HG03469 (cell line): Measurements from ENCODE around the gene TMEM72.
"Not testable (repeated sequence)": the region's sequence is repeated elsewhere in the genome, so short reads cannot be mapped to it uniquely, and the experiment has no call there.

Experiments
- ATAC-seq: cut with Tn5 transposase; IDR thresholded peaks from one replicate; pipeline ENCODE4 v1.9.1; 2021; ENCODE audit warnings: mild to moderate bottlenecking, moderate library complexity, moderate number of reproducible peaks; ENCODE audit not compliant: unreplicated experiment

TMEM72 gene

DNA sequence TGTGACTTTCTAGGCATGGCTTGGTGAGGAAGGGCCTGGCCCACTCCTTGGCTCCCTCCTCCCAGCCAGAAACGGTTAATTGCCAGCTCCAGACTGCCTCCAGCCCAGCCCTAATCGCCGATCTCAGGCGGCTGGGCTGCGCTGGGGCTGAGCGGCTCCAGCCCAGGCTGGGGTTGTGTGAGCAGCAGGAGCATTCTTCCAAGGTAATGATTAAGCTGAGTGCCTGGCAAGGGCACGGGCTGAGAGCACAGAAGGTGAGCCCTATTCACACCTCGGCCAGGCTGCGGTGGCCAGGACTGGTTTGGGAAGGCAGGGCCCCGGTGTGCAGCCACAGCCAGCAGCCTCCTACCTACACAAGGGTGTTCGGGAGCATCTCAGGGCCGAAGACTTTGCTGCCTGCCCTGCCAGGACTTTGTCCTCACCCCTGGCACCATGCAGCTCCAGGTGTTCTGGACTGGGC, at the start of gene TMEM72:
TMEM72 (plus strand) TSS at position 257 of the 460 bp plus-strand sequence; CDS start at position 433, 176 bp downstream.
- no peak for ATAC-seq

DNA sequence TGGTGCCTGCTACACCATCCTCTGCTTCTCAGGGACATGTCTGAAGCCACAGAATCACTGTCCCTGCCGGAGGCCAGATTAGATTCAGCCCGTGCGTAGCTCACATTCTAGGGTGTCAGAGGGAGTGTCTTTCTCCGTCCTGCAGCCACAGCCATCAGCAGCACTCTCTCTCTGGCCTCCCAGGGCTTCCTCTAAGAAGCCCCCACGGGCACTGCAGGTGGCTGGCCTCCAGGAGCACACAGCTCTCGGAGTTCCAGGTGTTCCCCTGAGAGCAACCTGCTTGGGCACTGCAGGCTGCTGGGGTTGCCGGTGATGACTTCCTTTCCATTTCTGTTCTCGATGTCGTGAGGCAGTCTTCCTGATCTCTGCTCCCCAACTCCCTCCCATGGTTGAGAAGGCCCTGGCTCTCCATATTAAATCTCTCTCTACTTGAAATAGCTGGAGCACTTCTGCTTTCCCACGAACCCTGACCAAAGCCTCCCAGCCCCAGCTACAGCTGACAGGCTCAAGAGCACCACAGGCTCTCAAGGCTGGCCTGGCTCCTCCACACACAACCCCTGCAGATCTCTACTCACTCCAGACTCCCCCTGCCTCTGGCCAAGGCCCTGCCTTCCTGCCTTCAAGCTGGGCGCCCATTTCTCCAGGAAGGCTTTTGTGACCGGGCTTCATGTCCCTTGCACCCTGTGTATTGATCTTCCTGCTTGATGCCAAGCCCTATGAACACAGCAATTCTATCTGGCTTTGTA, 49.0 kb upstream of the TMEM72 start:
- no peak for ATAC-seq

DNA sequence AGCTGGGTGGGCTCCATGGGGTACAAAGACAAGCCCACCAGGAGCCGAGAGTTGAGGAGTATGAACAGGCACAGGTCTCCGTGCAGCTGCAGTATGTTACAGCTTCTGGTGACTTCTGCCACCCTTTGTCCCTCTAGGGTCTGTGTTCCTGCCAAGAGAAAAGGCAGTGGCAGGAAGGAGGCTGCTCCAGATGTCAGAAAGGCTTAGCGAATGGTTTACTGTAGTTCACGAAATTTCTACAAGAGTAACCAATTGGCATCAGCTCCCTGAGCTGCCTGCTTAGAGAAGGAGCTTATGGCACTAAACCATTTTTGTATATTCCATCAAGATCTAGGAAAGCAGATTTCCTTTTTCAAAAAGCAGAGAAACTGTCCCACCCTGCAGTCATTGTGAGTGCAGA, 48.2 kb upstream of the TMEM72 start:
- no peak for ATAC-seq

DNA sequence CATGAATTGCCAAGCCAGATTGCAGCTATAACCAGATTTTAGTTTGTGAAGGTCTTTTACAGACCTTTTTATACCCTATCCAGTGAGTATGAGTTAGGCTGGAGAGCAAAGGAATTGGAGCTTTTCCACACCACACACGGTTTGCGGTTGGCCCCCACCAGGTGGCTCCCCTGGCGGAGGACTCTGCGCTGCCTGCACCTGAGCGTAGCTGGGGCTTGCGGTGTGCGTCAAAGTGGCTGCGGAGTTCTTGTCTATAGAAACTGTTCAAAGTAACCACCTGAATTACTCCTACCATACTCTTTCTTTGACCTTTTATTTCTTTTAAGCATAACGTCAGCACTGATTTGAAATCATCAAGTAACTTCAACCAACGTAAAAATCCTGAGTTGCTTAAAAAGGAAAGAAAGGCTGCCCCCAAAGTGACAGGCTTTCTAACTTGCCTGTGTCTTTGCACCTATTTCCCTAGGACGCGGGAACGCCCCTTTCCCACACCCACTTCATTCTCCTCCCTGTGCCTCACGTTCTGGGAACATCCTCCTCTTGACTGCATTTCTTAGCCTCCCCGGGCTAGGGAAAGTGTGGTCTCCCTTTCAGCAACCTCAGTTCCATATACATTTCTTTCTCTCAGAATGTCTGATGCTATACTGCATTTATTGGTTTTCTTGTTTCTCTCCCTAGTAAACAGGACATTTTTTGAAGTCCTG, 47.6 kb upstream of the TMEM72 start:
- no peak for ATAC-seq

DNA sequence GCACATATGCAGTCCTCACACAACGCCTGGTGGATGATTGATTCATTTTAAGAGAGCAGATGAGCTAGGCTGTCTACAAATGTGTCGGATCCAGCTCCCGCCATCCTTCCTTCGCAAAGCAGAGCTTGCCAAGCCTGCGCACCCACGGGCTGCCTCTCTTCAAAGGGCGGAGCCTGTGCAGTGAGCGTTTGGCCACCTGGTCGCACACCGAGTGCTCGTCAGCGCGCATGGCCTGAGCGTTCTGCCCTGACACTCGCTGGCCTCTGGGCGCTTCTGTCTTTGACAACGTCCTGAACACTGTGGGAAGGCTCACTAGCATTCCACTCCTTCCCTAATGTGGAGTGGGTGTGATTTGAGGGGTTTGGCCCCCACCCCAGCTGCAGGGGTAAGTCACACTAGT, 47.1 kb upstream of the TMEM72 start:
- no peak for ATAC-seq

DNA sequence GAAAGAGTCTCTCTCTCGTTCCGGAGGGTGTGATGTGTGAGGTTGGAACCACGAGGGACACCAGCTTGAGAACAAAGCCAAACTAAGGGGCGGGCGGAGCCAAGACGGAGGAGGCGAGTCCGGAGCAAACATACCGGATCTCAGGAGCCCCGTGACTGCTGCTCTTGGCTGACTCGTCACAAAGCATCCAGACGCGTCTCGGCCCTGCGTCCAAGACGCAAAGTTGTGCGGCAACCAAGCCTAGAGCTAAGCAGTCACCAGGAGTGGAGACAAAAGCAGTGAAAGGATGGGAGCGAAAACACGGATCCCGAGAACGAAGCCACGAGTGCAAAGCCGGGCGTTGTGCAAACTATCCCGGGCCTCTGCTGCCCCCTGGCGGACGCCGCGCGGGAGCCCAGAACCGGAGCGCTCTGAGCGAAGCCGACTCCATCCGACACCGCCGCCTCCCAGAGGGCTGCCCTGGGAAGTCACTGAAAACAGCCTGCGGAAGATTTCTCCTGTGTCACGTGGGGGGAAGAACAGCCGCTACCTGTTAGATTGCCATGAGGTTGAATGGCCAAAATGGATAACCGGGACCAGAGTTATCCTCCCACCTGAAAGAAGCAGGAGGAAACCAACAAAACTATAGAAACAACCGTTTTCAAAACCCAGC, 46.4 kb upstream of the TMEM72 start:
- ATAC-seq = peak; percentile 62

DNA sequence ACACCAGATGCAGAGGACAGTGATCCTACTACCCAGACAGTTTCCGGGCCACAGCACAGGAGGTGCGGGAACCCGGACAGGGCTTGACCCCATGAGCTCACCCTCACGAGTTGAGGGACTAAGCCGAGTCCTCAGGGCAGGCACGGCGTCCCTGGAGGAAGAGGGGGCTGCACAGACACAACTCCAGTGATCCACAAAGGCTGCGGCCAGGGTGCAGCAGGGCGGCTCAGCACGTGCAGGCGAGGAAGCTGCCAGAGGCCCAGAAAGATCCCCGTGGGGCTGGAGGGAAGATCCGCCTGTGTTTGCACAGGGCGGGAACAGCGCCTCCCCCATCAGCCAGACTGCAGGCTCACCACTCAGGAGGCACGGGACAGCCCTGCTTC, 45.9 kb upstream of the TMEM72 start:
- no peak for ATAC-seq

DNA sequence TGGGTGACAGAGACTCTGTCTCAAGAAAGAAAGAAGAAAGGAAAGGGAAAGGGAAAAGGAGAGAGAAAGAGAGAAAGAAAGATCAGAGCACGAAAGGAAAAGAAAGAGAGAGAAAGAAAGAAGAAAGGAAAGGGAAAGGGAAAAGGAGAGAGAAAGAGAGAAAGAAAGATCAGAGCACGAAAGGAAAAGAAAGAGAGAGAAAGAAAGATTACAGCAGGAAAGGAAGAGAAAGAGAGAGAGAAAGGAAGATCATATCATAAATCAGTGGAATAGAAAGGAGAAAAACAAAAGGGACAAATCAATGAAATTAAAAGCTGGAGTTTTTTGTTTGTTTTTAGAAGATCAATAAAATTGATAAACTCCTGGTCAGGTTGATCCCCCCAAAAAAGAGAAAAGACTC, 44.8 kb upstream of the TMEM72 start:
- not testable (repeated sequence) for ATAC-seq

DNA sequence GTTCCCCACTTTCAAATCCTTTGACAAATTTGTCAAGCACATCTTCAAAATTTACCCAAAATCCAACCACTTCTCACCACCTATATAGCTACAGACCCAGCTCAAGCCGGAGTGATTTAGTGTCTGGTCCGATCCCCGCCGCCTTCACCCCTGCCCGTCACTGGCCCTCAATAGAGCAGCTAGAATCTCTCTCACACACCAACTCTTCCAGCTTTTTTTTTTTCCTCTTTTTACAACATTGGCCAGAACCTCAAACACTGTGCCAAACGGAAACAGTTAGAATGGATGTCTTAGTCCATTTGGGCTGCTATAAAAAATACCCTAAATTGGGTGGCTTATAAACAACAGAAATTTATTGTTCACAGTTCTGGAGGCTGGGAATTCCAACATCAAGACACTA, 41.1 kb upstream of the TMEM72 start:
- ATAC-seq = no peak

DNA sequence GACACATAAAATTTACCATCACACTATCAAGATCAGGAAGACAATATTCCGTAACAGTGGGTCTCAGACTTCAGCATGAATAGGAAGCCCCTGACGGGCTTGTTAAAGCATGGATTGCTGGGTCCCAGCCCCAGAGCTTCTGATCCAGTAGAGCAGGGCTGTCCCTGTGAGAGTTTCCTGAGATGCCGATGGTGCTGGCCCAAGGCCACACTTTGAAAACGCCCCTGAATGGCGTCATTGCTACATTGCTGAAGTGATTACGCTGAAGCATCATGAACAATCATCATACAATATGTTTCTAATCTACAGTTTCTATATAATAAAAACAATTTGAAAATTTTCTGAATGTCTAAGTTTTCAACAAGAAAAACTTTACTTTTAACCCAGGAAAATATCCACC, 38.0 kb upstream of the TMEM72 start:
- ATAC-seq = no peak

DNA sequence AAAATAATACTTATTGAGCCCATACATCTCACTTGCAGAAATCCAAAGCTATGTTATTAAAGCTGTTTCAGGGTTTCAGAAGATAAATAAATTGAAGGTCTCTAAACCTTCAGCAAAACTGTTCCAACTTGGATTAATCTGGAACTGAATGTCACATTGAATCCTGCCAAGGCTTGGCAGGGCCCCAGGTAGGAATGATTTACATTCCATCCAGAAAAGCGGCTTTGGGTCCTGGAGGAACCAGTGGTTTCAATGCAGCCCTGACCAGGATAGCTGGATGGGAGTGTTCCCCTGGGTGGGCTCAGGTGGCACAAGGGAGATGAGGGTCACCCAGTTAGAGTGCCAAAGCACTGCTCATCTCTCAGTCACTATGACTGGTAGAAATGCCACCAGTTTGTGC, 37.0 kb upstream of the TMEM72 start:
- ATAC-seq = no peak

DNA sequence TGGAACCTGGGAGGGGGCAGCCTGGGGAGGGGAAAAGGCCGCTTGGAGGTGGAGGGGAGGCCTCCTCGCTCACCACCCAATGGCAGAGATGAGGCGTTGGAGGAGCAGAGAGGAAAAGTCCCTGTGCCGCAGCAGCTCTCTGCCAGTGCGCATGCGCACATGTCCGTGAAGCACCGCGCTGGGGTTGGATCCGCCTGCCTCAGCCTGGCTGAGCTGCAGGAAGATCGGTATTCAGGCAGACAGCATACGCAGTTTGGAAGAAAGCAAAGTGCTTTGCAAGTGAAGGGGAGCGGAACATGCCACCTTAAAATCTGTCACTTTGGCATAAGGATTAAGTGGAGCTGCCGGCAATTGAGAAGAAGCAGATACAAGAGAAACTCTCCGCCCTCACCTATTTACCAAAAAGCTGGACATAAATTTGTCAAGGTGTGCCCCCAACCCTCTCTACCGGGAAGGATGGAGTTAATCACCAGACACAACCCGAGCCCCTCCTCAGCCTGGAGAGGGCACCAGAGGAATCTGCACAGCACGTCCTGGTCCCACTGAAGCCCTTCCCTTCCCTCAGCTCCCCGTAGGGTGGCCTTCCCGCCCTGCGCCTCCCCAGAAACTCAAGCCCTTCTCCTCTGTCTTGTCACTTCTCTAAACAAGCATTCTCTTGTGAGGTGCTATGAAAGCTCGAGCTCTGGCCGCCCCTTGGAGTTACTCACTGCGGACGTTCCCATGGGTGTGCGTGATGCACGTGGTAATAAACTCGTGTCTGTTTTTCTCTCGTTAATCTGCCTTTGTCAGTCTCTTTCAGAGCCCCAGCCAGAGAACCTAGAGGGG, 32.2 kb upstream of the TMEM72 start:
- peak; percentile 54 for ATAC-seq

DNA sequence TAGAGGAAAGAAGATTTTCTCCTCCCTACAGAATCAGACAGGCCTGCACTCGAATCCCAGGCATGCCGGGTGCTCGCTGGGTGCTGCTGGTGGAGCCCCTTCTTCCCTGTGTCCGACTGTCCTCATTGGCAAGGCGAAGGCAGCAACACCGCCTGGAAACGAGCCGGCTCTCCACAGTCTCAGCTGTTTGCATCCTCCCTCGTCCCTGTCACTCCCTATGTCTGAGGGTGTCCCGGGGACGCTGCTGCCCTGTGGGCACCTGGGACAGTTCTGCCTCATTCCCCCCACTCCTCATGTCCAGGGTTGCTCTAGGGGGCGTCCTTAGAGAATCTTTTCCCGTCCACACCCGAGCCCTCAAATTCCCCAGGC, 31.6 kb upstream of the TMEM72 start:
- ATAC-seq = no peak

DNA sequence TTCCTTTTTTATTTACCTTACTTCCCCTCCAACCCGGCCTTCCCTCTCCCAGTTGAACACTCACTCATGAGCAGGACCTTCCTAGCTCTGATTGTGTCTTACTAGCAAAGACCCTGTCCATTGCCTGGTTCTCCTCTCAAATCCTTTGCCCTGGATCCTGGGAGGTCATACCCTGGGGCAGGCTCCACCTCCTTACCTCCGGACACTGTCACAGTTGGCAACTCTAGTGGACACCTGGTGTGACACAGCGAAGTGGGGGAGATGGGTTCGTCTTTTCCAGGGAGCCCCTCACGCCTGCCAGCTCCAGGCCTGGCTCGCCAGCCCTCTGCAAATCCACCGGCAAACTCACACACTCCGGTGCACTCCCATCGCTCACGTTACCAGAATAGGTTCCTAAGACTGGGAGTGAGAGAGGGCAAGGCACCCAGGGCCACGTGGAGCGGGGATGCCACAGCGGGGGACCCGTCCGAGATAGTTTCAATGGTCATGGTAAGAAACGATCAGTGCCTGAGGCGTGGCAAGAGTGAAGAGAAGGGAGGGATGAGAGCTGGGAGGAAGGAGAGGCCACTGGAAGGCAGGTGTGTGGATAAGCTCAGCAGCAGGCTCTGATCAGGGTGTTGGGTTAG, 30.9 kb upstream of the TMEM72 start:
- ATAC-seq = no peak

DNA sequence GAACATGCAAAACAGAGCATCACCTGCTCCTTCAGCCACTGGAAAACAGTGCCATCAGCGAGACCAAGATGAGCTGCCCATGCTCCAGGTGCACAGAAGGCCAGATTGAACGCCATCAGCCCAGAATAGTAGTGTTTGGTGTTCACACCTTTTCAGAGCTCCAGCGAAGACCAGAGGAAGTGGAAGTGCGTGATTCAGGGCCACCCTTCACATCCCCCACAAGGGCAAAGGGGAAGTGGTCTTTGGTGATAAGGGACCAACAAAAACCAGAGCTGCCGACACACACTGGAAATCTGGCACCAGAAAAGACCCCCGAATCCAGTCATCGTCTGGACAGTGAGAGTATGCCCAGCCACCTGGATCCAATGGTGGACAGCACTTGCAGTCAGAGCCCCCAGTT, 29.5 kb upstream of the TMEM72 start:
- no peak for ATAC-seq

DNA sequence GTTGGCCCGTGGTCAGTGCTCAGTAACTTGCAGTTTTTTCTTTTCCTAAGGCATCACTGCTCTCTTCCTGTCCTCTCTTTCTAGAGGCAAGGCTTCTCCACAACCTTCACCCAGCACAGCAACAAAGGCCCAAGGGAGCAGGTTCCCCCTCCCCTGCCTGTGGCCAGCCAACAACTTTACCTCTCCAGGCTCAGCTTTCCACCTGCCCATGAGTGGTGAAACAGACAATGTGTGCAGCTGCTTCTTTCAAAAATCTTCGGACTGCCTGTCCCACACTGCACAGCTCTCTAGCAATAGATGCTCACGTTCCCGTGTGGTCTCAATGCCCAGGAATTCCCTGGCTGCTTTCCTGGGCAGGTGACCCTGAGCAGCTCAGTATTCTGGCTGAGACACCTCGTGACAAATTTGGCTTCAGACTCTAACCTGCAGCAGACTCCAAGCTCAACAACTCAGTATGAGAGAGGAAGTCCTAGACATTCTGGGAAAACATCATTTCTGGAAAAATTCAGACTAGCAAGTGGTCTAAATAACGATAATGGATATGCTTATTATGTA, 28.9 kb upstream of the TMEM72 start:
- no peak for ATAC-seq

DNA sequence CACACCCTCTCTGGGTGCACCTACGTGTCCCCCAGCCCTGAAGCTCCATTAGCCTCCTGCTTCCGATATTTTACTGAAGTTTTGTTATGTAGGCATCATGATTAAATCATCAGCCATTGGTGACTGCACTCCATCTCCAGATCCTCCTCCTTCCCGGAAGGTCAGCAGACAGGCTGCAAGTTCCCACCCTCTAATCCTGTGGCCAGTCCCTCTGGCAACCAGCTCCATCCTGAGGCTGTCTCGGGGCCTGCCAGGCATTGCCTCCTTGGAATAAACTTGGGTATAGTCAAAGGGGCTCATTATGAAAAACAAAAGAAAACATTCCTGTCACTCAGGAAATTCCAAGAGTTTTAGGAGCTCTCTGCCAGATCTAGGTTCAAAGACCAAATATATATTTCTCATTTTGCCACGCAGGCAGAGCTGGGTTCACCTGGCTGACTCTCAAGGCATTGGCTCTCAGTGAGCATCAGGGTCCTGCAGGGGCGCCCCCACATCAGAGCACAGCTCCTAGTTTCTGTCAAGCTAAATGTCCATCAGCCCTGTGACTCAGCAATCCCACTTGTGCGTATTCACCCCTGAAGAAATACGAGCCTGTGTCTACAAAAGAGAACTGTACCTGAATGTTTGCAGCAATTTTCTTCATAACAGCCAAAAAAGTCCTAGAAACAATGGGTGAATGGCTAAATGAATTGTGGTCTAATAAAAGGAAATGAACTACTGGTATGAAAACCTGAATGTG, 27.4 kb upstream of the TMEM72 start:
- ATAC-seq = no peak

DNA sequence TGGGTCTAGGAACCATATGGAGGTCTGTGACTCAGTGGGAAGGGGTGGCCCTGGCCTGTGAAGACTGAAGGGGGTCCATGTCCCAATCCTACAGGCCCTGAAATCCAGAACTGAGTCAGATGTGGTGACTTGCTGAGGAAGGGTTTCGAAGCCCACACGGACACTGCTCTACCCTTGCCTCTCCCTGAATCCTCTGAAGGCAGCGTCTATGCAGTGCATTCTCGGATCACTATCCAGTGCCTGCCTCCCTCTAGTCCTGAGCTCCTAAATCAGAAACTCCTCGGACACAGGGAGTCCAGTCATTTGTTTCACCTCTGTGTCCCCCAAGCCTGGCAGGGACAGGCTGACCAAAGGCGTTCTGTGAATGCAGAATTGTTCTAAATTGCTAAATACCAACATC, 25.4 kb upstream of the TMEM72 start:
- ATAC-seq = no peak

DNA sequence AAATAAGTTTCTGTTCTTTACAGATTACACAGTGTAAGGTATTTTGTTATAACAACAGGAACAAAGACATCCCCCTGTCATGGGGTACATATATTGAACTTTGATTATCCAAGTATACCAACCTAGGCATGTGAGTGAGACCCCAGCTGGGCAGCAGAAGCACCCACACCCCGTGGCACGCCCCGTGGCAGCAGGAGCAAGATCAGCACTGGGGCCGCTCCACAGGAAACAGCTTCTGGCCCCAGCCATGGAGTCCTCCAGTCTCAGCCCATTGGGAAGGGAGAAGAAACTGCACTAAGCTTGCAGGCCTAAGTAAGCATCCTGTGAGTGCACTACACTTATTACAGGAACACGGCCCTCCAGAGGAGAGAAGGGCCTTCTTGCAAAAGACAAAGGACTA, 24.2 kb upstream of the TMEM72 start:
- no peak for ATAC-seq

DNA sequence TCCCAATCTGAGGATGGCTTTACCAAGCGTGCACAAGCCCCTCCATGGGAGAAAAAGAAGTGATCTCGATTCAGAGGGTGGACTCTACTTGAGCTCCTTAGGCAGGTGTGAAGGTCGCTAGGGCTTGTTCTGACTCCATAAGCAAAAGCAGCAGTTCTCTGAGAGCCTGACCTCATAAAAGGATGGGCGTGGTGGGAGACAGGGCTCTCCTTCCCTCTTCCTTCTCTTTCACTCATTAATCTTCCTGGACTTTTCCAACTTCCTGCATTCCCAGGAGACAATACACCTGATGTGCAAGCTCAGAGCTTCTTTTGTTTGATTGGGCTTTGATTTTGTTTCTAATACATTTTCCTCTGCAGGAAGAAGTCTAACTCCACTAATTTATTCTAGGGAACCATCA, 22.3 kb upstream of the TMEM72 start:
- ATAC-seq = no peak
